Measurements from ENCODE around the gene NAB1. TPM values are rescaled to one million over a fixed set of nuclear protein-coding genes. Genes with fewer than 3 reads are reported as not detected.
A peak's percentile ranks its signal among the peaks of the same experiment; 100 is the strongest.

The NAB1 gene
- total RNA-seq, 1 donor: 54.8 TPM

GRCh38 chr2:190718652-190719526, 70.0 kb downstream of the NAB1 start:
- no peak for TF ChIP-seq CTCF (IDR thresholded peaks at IDR 0.05; ENCODE audit: insufficient read depth, low read depth, low read length)
- no peak overlapping the region for H3K4me3 ChIP-seq (ENCODE audit: low read depth, low read length)
- DNase-seq (ENCODE audit: low read depth): peak; percentile 61

- H3K4me3 ChIP-seq (ENCODE audit: low read depth, low read length): no peak overlapping the region
- DNase-seq (ENCODE audit: low read depth): no peak
- TF ChIP-seq CTCF (IDR thresholded peaks at IDR 0.05; ENCODE audit: insufficient read depth, low read depth, low read length): no peak
These were observed 71.4 kb downstream of the NAB1 start for GRCh38 chr2:190720276-190720675.

GRCh38 chr2:190720691-190721090, 71.8 kb downstream of the NAB1 start:
- no peak overlapping the region for H3K4me3 ChIP-seq (ENCODE audit: low read depth, low read length)
- no peak for DNase-seq (ENCODE audit: low read depth)
- TF ChIP-seq CTCF (IDR thresholded peaks at IDR 0.05; ENCODE audit: insufficient read depth, low read depth, low read length): no peak

- no peak for TF ChIP-seq CTCF (IDR thresholded peaks at IDR 0.05; ENCODE audit: insufficient read depth, low read depth, low read length)
- DNase-seq (ENCODE audit: low read depth): no peak
These were observed 73.3 kb downstream of the NAB1 start for GRCh38 chr2:190722061-190722759.

GRCh38 chr2:190722835-190723234, 74.0 kb downstream of the NAB1 start:
- TF ChIP-seq CTCF (IDR thresholded peaks at IDR 0.05; ENCODE audit: insufficient read depth, low read depth, low read length): no peak
- H3K4me3 ChIP-seq (ENCODE audit: low read depth, low read length): no peak overlapping the region
- no peak for DNase-seq (ENCODE audit: low read depth)

More at GRCh38 chr2:190722061-190722759, 73.3 kb downstream of the NAB1 start:
- H3K4me3 ChIP-seq (ENCODE audit: low read depth, low read length): no peak overlapping the region

- no peak for DNase-seq (ENCODE audit: low read depth)
- H3K4me3 ChIP-seq (ENCODE audit: low read depth, low read length): no peak overlapping the region
- TF ChIP-seq CTCF (IDR thresholded peaks at IDR 0.05; ENCODE audit: insufficient read depth, low read depth, low read length): no peak
These were observed 74.7 kb downstream of the NAB1 start for GRCh38 chr2:190723397-190724090.

Measured in fibroblast of villous mesenchyme (primary cell).